ENCODE measurements around the gene KLHDC2. TPM values are rescaled to one million over a fixed set of nuclear protein-coding genes. Genes with fewer than 3 reads are reported as not detected.

The KLHDC2 gene
- total and polyA plus RNA-seq, 2 of the 8 experiments (the other 6 are each of a cell fraction or from before 2014, with no cell fraction given) = 32.9 to 43.4 TPM

DNA sequence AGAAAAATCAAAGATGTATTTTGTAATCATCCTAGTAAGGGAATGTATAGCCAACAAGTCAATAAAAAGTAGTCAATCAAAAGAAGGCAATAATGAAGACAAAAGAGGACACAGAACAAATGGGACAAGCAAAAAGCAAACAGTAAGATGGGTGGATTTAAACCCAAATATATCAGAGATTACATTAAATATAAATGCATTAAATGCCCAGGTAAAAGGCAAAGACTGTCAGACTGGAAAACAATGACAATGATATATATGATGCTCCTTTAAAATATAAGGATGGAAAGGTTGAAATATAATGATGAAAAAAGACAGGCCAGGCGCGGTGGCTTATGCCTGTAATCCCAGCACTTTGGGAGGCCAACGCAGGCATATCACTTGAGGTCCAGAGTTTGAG lies 48.9 kb downstream of the KLHDC2 start (continued):
- TF ChIP-seq CBX8 (IDR thresholded peaks at IDR 0.05; ENCODE audit: borderline replicate concordance, low read depth, low read length) (no peak), BACH1 (IDR thresholded peaks at IDR 0.05; ENCODE audit: low read length) (no peak), SP1 (IDR thresholded peaks at IDR 0.05; ENCODE audit: low read depth, low read length) (no peak), SIRT6 (IDR thresholded peaks at IDR 0.05; ENCODE audit: low read length) (no peak)

Data from H1 (cell line).